ENCODE results near the gene DUSP23.

DNA sequence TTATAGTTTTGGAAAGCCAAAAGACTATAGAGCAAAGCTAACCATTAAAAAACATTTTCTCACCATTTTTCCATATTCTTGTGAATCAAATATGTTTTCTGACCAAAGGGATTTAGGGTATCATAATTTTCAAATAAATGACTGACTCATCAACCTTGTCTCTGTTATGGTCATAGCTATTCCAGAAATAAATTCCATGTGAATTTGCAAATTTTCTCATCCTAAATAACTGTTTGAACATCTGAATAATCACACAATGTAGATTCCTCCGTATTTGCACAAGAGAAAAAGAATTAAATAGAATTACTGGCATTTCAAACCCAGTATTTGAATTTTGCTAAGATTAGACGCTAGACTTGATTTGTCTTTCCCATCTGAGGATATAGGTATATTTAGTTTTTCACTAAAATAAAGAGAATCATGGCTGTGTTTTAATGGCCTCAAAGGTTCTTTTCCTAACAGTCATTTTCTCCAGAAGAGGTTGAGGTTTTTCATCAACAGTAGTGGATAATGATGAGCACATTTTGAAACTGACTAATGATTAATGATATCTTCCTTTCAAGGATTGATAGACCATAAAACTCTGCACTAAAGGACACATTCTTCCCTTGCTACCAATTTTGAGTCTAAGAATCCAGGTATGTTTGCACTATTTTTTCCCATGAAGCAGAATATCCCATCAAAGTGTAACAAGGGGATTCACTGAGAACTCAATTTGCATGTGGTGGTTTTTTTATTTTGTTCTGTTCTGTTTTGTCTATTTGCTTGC, 9.5 kb upstream of the DUSP23 start:
- TF ChIP-seq, protein P1, sequence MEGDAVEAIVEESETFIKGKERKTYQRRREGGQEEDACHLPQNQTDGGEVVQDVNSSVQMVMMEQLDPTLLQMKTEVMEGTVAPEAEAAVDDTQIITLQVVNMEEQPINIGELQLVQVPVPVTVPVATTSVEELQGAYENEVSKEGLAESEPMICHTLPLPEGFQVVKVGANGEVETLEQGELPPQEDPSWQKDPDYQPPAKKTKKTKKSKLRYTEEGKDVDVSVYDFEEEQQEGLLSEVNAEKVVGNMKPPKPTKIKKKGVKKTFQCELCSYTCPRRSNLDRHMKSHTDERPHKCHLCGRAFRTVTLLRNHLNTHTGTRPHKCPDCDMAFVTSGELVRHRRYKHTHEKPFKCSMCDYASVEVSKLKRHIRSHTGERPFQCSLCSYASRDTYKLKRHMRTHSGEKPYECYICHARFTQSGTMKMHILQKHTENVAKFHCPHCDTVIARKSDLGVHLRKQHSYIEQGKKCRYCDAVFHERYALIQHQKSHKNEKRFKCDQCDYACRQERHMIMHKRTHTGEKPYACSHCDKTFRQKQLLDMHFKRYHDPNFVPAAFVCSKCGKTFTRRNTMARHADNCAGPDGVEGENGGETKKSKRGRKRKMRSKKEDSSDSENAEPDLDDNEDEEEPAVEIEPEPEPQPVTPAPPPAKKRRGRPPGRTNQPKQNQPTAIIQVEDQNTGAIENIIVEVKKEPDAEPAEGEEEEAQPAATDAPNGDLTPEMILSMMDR (IDR thresholded peaks at IDR 0.05 in 4 of 5, conservative IDR thresholded peaks at IDR 0.05 in 1 of 5): no peak
- TF ChIP-seq POLR2A (IDR thresholded peaks at IDR 0.05): no peak
